Measurements from ENCODE around the gene TBX20.
"Not testable (repeated sequence)": the region's sequence is repeated elsewhere in the genome, so short reads cannot be mapped to it uniquely, and the experiment has no call there.

TBX20 gene

GRCh38 chr7:35186751-35187150, 67.1 kb downstream of the TBX20 start:
- not testable (repeated sequence) for H3K14ac ChIP-seq (ENCODE audit: low read length in 2 of 2); H4K91ac ChIP-seq (ENCODE audit: low read length); H4K8ac ChIP-seq (ENCODE audit: low read length); H3K9ac ChIP-seq (ENCODE audit: low read length); H3K9me3 ChIP-seq (ENCODE audit: control insufficient read depth, low read length); H3K79me1 ChIP-seq (replicated peaks; ENCODE audit: low read length, poor library complexity, severe bottlenecking); H3K4me1 ChIP-seq (ENCODE audit: control insufficient read depth, insufficient read depth, low read depth, low read length); H3K4ac ChIP-seq (ENCODE audit: low read depth in 1 of 2, low read length in 2 of 2); H2BK5ac ChIP-seq (ENCODE audit: low read depth, low read length, poor library complexity, severe bottlenecking); H3K18ac ChIP-seq (ENCODE audit: low read depth in 1 of 2, low read length in 2 of 2); H3K36me3 ChIP-seq (ENCODE audit: control insufficient read depth in 1 of 2, insufficient read depth in 2 of 2, low read depth in 1 of 2, low read length in 2 of 2); H2AK5ac ChIP-seq (ENCODE audit: low read length, severe bottlenecking); H2BK12ac ChIP-seq (ENCODE audit: low read length in 2 of 2); H2AFZ ChIP-seq (ENCODE audit: low read depth, low read length); H2BK120ac ChIP-seq (ENCODE audit: low read depth, low read length); H2BK15ac ChIP-seq (ENCODE audit: low read depth, poor library complexity, severe bottlenecking)
- peak overlapping the region; percentile 57 for H3K27ac ChIP-seq (ENCODE audit: low read length, poor library complexity, severe bottlenecking)
- peak overlapping the region; percentile 80 for H3K4me2 ChIP-seq (ENCODE audit: low read length, poor library complexity, severe bottlenecking)
- peaks cover 0 to 17% of the 10 kb centered on the region in 2 experiments for H3K27me3 ChIP-seq (ENCODE audit: control insufficient read depth in 1 of 2, insufficient read depth in 1 of 2, low read length in 2 of 2)
- peak overlapping the region in 1 of 2 experiments; percentile 72 for H3K23ac ChIP-seq (ENCODE audit: low read length in 2 of 2)
- peak overlapping the region; percentile 70 to 71 for H3K4me3 ChIP-seq (ENCODE audit: insufficient read depth in 1 of 2, low read depth in 1 of 2, low read length in 2 of 2)
- under 1% methylated on average over 27 of the region's 27 CpGs for WGBS
- peak; percentile 38 for DNase-seq

DNA sequence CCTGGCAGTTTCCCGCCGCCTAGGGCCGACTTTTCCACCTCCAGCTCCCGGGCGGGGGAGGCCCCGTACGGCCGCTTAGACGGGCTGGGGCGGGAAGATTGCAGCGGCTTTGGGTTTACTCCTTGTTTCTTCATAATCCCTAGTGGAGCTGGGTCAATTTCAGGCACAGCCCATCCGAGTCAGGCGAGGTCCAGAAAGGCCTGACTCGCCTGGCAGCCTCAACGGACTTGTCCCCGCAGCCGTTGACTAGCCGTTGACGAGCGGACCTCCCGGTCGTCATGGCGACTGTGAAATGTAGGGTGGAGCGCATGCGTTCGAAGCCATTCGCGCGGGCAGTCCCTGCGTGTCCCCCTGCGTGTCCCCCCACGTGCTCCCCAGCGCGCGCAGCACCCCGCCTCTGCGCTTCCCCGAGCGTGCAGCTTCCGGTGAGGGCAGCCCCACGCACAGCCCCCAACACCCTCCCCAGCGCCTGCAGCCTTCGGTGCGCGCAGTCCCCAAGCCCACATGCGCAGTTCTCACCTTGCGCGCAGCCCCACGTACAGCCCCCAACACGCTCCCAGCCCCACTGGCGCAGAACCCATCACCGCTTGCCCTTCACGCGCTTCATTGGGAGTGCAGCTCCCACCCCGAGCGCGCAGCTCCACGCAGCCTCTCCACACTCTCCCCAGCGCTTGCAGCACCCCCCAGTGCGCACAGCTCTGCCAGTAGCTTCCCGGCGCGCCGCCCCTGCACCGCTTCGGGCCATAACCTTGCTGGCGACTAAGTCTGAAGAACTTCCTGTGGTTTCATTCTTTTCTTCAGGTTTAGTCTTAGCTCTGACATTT, 67.8 kb downstream of the TBX20 start:
- Histone ChIP-seq H4K8ac (ENCODE audit: low read length) (peak overlapping the region; percentile 41), H3K27me3 (ENCODE audit: control insufficient read depth in 1 of 2, insufficient read depth in 1 of 2, low read length in 2 of 2) (peaks cover 0 to 17% of the 10 kb centered on the region in 2 experiments), H2BK12ac (ENCODE audit: low read length in 2 of 2) (no peak overlapping the region), H3K27ac (ENCODE audit: low read length, poor library complexity, severe bottlenecking) (peak overlapping the region; percentile 57), H3K23ac (ENCODE audit: low read length in 2 of 2) (peak overlapping the region in 1 of 2 experiments; percentile 89), H3K79me1 (replicated peaks; ENCODE audit: low read length, poor library complexity, severe bottlenecking) (no peaks in the 10 kb centered on the region), H3K9ac (ENCODE audit: low read length) (no peak overlapping the region), H3K14ac (ENCODE audit: low read length in 2 of 2) (peak overlapping the region in 1 of 2 experiments; percentile 20), H3K4me2 (ENCODE audit: low read length, poor library complexity, severe bottlenecking) (peak overlapping the region; percentile 92), H2BK15ac (ENCODE audit: low read depth, poor library complexity, severe bottlenecking) (no peak overlapping the region), H4K91ac (ENCODE audit: low read length) (no peak overlapping the region), H2BK120ac (ENCODE audit: low read depth, low read length) (no peak overlapping the region), H3K9me3 (ENCODE audit: control insufficient read depth, low read length) (no peaks in the 10 kb centered on the region), H3K4ac (ENCODE audit: low read depth in 1 of 2, low read length in 2 of 2) (no peak overlapping the region), H2AFZ (ENCODE audit: low read depth, low read length) (no peak overlapping the region), H2AK5ac (ENCODE audit: low read length, severe bottlenecking) (no peak overlapping the region), H3K4me1 (ENCODE audit: control insufficient read depth, insufficient read depth, low read depth, low read length) (peaks cover 5% of the 10 kb centered on the region), H3K18ac (ENCODE audit: low read depth in 1 of 2, low read length in 2 of 2) (peak overlapping the region; percentile 6 to 12), H3K36me3 (ENCODE audit: control insufficient read depth in 1 of 2, insufficient read depth in 2 of 2, low read depth in 1 of 2, low read length in 2 of 2) (no peaks in the 10 kb centered on the region), H2BK5ac (ENCODE audit: low read depth, low read length, poor library complexity, severe bottlenecking) (peak overlapping the region; percentile 44), H3K4me3 (ENCODE audit: insufficient read depth in 1 of 2, low read depth in 1 of 2, low read length in 2 of 2) (peak overlapping the region; percentile 70 to 71)
- DNase-seq: peak; percentile 61
- 1% methylated on average over 59 of the region's 67 CpGs for WGBS

DNA sequence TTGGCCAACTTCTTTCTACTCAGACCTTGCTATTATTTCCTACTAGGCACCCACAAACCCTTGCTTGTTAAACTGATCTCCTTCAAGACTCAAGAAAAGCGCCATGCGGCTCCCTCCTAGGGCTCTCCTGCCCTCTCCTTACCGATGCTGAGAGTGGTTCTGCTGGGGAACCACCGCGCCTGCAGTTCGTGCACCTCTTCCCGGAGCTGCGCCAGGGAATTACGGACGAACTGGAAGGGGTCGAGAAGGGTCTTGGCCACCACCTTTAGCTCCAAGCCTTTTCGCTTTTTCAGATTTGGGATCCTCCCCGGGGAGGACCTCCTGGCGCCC, 68.4 kb downstream of the TBX20 start:
- not testable (repeated sequence) for H2AFZ ChIP-seq (ENCODE audit: low read depth, low read length); H2BK12ac ChIP-seq (ENCODE audit: low read length in 2 of 2); H3K4me1 ChIP-seq (ENCODE audit: control insufficient read depth, insufficient read depth, low read depth, low read length); H3K79me1 ChIP-seq (replicated peaks; ENCODE audit: low read length, poor library complexity, severe bottlenecking); H4K8ac ChIP-seq (ENCODE audit: low read length); H3K36me3 ChIP-seq (ENCODE audit: control insufficient read depth in 1 of 2, insufficient read depth in 2 of 2, low read depth in 1 of 2, low read length in 2 of 2); H2BK15ac ChIP-seq (ENCODE audit: low read depth, poor library complexity, severe bottlenecking); H2BK120ac ChIP-seq (ENCODE audit: low read depth, low read length); H3K4ac ChIP-seq (ENCODE audit: low read depth in 1 of 2, low read length in 2 of 2); H3K23ac ChIP-seq (ENCODE audit: low read length in 2 of 2); H3K14ac ChIP-seq (ENCODE audit: low read length in 2 of 2); H2AK5ac ChIP-seq (ENCODE audit: low read length, severe bottlenecking); H2BK5ac ChIP-seq (ENCODE audit: low read depth, low read length, poor library complexity, severe bottlenecking); H3K18ac ChIP-seq (ENCODE audit: low read depth in 1 of 2, low read length in 2 of 2); H3K9ac ChIP-seq (ENCODE audit: low read length); H4K91ac ChIP-seq (ENCODE audit: low read length); H3K9me3 ChIP-seq (ENCODE audit: control insufficient read depth, low read length)
- H3K4me3 ChIP-seq (ENCODE audit: insufficient read depth in 1 of 2, low read depth in 1 of 2, low read length in 2 of 2): peak overlapping the region; percentile 70 to 71
- peak overlapping the region; percentile 52 for H3K27ac ChIP-seq (ENCODE audit: low read length, poor library complexity, severe bottlenecking)
- peak overlapping the region; percentile 92 for H3K4me2 ChIP-seq (ENCODE audit: low read length, poor library complexity, severe bottlenecking)
- 3% methylated on average over 14 of the region's 14 CpGs for WGBS
- peaks cover 0 to 17% of the 10 kb centered on the region in 2 experiments for H3K27me3 ChIP-seq (ENCODE audit: control insufficient read depth in 1 of 2, insufficient read depth in 1 of 2, low read length in 2 of 2)
- DNase-seq: peak; percentile 3

DNA sequence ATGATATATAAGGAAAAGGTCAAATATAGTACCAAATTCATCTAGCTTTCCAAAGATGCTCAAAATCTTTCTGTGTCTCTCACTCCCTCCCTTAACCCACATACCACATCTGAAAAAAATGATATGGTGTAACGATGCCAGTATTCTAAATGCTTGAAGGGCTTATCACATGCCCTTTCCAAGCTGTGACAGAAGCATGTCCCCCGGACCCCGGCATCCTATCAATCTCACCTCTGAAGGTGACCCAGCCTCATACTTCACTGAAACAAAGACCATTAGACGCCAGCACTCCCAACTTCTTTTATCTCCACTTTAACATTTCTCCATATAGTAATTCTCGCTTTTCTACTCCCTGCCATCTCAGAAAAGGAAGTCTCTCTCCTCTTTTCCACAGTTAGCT, 68.9 kb downstream of the TBX20 start:
- not testable (repeated sequence) for H3K4me2 ChIP-seq (ENCODE audit: low read length, poor library complexity, severe bottlenecking); H3K79me1 ChIP-seq (replicated peaks; ENCODE audit: low read length, poor library complexity, severe bottlenecking); H3K27ac ChIP-seq (ENCODE audit: low read length, poor library complexity, severe bottlenecking); DNase-seq; H3K14ac ChIP-seq (ENCODE audit: low read length in 2 of 2); H4K8ac ChIP-seq (ENCODE audit: low read length); H2AFZ ChIP-seq (ENCODE audit: low read depth, low read length); H2BK120ac ChIP-seq (ENCODE audit: low read depth, low read length); H3K23ac ChIP-seq (ENCODE audit: low read length in 2 of 2); H2AK5ac ChIP-seq (ENCODE audit: low read length, severe bottlenecking); H3K9me3 ChIP-seq (ENCODE audit: control insufficient read depth, low read length); H3K36me3 ChIP-seq (ENCODE audit: control insufficient read depth in 1 of 2, insufficient read depth in 2 of 2, low read depth in 1 of 2, low read length in 2 of 2); H4K91ac ChIP-seq (ENCODE audit: low read length); H3K18ac ChIP-seq (ENCODE audit: low read depth in 1 of 2, low read length in 2 of 2); H2BK5ac ChIP-seq (ENCODE audit: low read depth, low read length, poor library complexity, severe bottlenecking); H3K4ac ChIP-seq (ENCODE audit: low read depth in 1 of 2, low read length in 2 of 2); H3K4me3 ChIP-seq (ENCODE audit: insufficient read depth in 1 of 2, low read depth in 1 of 2, low read length in 2 of 2); H3K4me1 ChIP-seq (ENCODE audit: control insufficient read depth, insufficient read depth, low read depth, low read length); H2BK15ac ChIP-seq (ENCODE audit: low read depth, poor library complexity, severe bottlenecking); H3K9ac ChIP-seq (ENCODE audit: low read length); H2BK12ac ChIP-seq (ENCODE audit: low read length in 2 of 2)
- 76% methylated on average over 5 of the region's 5 CpGs for WGBS
- H3K27me3 ChIP-seq (ENCODE audit: control insufficient read depth in 1 of 2, insufficient read depth in 1 of 2, low read length in 2 of 2): peaks cover 0 to 17% of the 10 kb centered on the region in 2 experiments

Measured in mesenchymal stem cell (in vitro differentiated cells and primary cell).